ENCODE measurements around the gene FEZF1.

GRCh38 chr7:122311050-122311700 lies 6.6 kb upstream of the FEZF1 start:
- TF ChIP-seq HNF4G (IDR thresholded peaks at IDR 0.05) (no peak), TAF1 (conservative IDR thresholded peaks at IDR 0.05) (no peak), CTCF (IDR thresholded peaks at IDR 0.05; ENCODE audit: low read depth, low read length, missing input control) (no peak), JUND (IDR thresholded peaks at IDR 0.05) (no peak), MAX (IDR thresholded peaks at IDR 0.05) (no peak), RAD21 (IDR thresholded peaks at IDR 0.05) (no peak), REST (IDR thresholded peaks at IDR 0.05) (no peak), FOXA2 (IDR thresholded peaks at IDR 0.05) (no peak), NR2F2 (IDR thresholded peaks at IDR 0.05) (no peak), ATF3 (IDR thresholded peaks at IDR 0.05) (no peak), GABPA (IDR thresholded peaks at IDR 0.05 in 1 of 2, conservative IDR thresholded peaks at IDR 0.05 in 1 of 2) (no peak), YY1 (IDR thresholded peaks at IDR 0.05) (no peak)

Measured in liver (tissue), 3 donors.